ENCODE data around the gene CNN3. TPM values are rescaled to one million over a fixed set of nuclear protein-coding genes. Genes with fewer than 3 reads are reported as not detected.

Gene CNN3
- total and polyA plus RNA-seq, 2 donors (not counting 1 experiment from before 2014, with no cell fraction given) = 2.3 to 17.2 TPM

GRCh38 chr1:94851571-94851970 is 75.3 kb downstream of the CNN3 start:
- intact Hi-C loops (cut with micrococcal nuclease) = no loop called here
- POLR2A ChIA-PET = no interaction called here
- no peaks in the 10 kb centered on the region for H3K79me2 ChIP-seq (ENCODE audit: control insufficient read depth, insufficient read depth, low read length)

More at GRCh38 chr1:94851571-94851970, 75.3 kb downstream of the CNN3 start:
- Histone ChIP-seq H4K20me1 (ENCODE audit: control insufficient read depth, insufficient read depth, low read length, poor library complexity, severe bottlenecking) (no peaks in the 10 kb centered on the region), H2AFZ (ENCODE audit: insufficient read depth, low read depth, low read length, poor library complexity, severe bottlenecking) (no peak overlapping the region), H3K36me3 (replicated peaks in 1 of 2; ENCODE audit: control extremely low read depth in 1 of 2, control insufficient read depth in 1 of 2, extremely low read depth in 1 of 2, insufficient read depth in 2 of 2, low read length in 1 of 2) (no peaks in the 10 kb centered on the region), H3K4me3 (ENCODE audit: control extremely low read depth in 1 of 5, extremely low read depth in 1 of 5, insufficient read depth in 1 of 5, low read depth in 2 of 5, low read length in 4 of 5) (no peak overlapping the region), H3K4me1 (ENCODE audit: control insufficient read depth in 2 of 2, insufficient read depth in 2 of 2, low read length in 2 of 2) (peaks cover 5 to 6% of the 10 kb centered on the region in 2 donors), H3K4me2 (replicated peaks; ENCODE audit: low read depth, low read length, poor library complexity, severe bottlenecking) (no peak overlapping the region), H3K27me3 (replicated peaks in 1 of 4; ENCODE audit: control extremely low read depth in 1 of 4, control insufficient read depth in 3 of 4, insufficient read depth in 4 of 4, low read length in 3 of 4) (peaks cover 0 to 4% (median 1%) of the 10 kb centered on the region in 4 experiments), H3K9ac (ENCODE audit: low read length) (no peak overlapping the region), H3K9me3 (ENCODE audit: control extremely low read depth in 1 of 3, control insufficient read depth in 2 of 3, insufficient read depth in 1 of 3, low read length in 2 of 3) (no peaks in the 10 kb centered on the region), H3K27ac (ENCODE audit: low read length in 2 of 2) (no peak overlapping the region)
- no peak for DNase-seq
- H3K27ac Mint-ChIP-seq = no peak overlapping the region
- no peak overlapping the region for H3K4me3 Mint-ChIP-seq
- WGBS (ENCODE audit: insufficient coverage) = 67% methylated on average over 1 of the region's 1 CpG
- H3K27me3 Mint-ChIP-seq = no peaks in the 10 kb centered on the region
- no peaks in the 10 kb centered on the region for H3K9me3 Mint-ChIP-seq (ENCODE audit: insufficient read depth)
- no peak for ATAC-seq (ENCODE audit: low read depth)
- TF ChIP-seq EZH2 (IDR thresholded peaks at IDR 0.05; ENCODE audit: borderline replicate concordance, insufficient read depth, low read depth, low read length, poor library complexity, severe bottlenecking) = no peak
- TF ChIP-seq, protein P1, sequence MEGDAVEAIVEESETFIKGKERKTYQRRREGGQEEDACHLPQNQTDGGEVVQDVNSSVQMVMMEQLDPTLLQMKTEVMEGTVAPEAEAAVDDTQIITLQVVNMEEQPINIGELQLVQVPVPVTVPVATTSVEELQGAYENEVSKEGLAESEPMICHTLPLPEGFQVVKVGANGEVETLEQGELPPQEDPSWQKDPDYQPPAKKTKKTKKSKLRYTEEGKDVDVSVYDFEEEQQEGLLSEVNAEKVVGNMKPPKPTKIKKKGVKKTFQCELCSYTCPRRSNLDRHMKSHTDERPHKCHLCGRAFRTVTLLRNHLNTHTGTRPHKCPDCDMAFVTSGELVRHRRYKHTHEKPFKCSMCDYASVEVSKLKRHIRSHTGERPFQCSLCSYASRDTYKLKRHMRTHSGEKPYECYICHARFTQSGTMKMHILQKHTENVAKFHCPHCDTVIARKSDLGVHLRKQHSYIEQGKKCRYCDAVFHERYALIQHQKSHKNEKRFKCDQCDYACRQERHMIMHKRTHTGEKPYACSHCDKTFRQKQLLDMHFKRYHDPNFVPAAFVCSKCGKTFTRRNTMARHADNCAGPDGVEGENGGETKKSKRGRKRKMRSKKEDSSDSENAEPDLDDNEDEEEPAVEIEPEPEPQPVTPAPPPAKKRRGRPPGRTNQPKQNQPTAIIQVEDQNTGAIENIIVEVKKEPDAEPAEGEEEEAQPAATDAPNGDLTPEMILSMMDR (IDR thresholded peaks at IDR 0.05) = no peak
- CTCF ChIA-PET = interaction anchor here (1.1 to 10.6 kb wide), 4 partner anchors 177 to 198 kb away, joined by 3 to 288 read pairs (median 123); no protein-coding TSS in a partner anchor
- no peaks in the 10 kb centered on the region for H3K4me1 Mint-ChIP-seq

Other genes with a start within 250 kb of the CNN3 start
- not detected in 2 replicates for gene SLC44A3, start 106.8 kb downstream of the CNN3 start, total RNA-seq
- gene SLC44A3, start 106.8 kb downstream of the CNN3 start, polyA plus RNA-seq = not detected in 2 replicates
- 2.6 and 3.3 TPM in 2 replicates for gene ALG14, start 145.8 kb upstream of the CNN3 start, total RNA-seq
- 0.48 and 0.92 TPM in 2 replicates for gene ALG14, start 145.8 kb upstream of the CNN3 start, polyA plus RNA-seq
- gene TLCD4, start 190.2 kb upstream of the CNN3 start, total RNA-seq = 1.2 and 1.3 TPM in 2 replicates
- gene TLCD4, start 190.2 kb upstream of the CNN3 start, polyA plus RNA-seq = 0.19 and 0.55 TPM in 2 replicates

Data from B cell (primary cell).